ENCODE data around the gene SLTM.

DNA sequence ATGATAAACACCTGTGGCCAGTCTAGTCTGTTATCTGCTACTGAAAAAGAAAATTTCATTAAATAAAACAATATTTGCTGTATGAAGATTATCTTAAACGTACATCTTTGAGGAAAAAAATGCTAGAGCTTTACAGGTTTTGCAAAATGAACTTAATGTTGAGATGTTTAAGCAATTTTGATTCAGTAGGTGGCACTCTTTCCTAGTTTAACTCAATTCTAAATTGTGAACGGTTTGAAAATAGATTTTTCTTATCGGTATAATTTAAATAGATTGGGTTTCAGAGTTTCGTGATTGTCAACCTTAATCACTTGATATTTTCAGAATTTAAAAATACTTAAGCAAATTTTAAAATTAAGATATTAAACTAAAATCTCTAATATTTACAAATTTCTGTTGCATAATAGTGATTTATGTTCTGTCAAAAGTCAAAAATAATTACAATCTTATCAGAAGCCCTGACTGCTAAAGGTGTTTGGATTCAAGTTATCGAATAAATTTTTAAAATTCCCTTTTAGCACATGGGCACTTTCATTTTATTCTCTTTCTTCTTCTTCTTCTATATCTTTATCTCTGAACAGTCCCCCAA lies 47.0 kb upstream of the SLTM start:
- TF ChIP-seq, protein P1, sequence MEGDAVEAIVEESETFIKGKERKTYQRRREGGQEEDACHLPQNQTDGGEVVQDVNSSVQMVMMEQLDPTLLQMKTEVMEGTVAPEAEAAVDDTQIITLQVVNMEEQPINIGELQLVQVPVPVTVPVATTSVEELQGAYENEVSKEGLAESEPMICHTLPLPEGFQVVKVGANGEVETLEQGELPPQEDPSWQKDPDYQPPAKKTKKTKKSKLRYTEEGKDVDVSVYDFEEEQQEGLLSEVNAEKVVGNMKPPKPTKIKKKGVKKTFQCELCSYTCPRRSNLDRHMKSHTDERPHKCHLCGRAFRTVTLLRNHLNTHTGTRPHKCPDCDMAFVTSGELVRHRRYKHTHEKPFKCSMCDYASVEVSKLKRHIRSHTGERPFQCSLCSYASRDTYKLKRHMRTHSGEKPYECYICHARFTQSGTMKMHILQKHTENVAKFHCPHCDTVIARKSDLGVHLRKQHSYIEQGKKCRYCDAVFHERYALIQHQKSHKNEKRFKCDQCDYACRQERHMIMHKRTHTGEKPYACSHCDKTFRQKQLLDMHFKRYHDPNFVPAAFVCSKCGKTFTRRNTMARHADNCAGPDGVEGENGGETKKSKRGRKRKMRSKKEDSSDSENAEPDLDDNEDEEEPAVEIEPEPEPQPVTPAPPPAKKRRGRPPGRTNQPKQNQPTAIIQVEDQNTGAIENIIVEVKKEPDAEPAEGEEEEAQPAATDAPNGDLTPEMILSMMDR (IDR thresholded peaks at IDR 0.05), result peak; percentile 18 to 68 (median 59)
- no peak for TF ChIP-seq POLR2A (IDR thresholded peaks at IDR 0.05)
